HepG2 (cell line): ENCODE measurements around the gene TMEM236. TPM values are rescaled to one million over a fixed set of nuclear protein-coding genes. Genes with fewer than 3 reads are reported as not detected.

Experiments
- AKNA ChIP-seq: sonication (generic); formaldehyde crosslinking; IDR thresholded peaks from 2 replicates; pipeline ENCODE4 v1.4.0; 2020; ENCODE audit warnings: missing genetic modification reagents, borderline replicate concordance
- GABPB1 ChIP-seq: IDR thresholded peaks from 2 replicates; pipeline ENCODE4 v1.6.1; 2016; ENCODE audit warnings: mild to moderate bottlenecking, missing genetic modification reagents, moderate library complexity, missing compliant biosample characterization
- NCOA1 ChIP-seq: sonication (generic); formaldehyde crosslinking; IDR thresholded peaks from 2 replicates; pipeline ENCODE4 v1.9.0; 2021; ENCODE audit warnings: missing genetic modification reagents
- ZNF790 ChIP-seq: sonication (generic); formaldehyde crosslinking; IDR thresholded peaks from 2 replicates; pipeline ENCODE4 v1.8.0; 2022; ENCODE audit warnings: missing genetic modification reagents, mild to moderate bottlenecking, borderline replicate concordance
- polyA plus RNA-seq, 8 experiments: library from polyadenylated mRNA; depleted of rRNA in 3 of 8; stranded (reverse) in 7 of 8; unstranded in 1 of 8; fragments of >200 nt; fragmentation: Illumina TruSeq in 4 of 8; extraction: Trizol in 4 of 8; gene quantifications; 2 replicates each; pipeline versions ENCODE4 v1.2.1 to v1.2.3, GENCODE V29; 2011 to 2016; ENCODE audit warnings: low read depth in 4 of 8, missing spikeins in 1 of 8, mixed read lengths in 1 of 8; ENCODE audit not compliant: insufficient read depth in 1 of 8
- total RNA-seq, 5 experiments: library from RNA; depleted of rRNA; stranded (reverse); fragments of >200 nt; fragmentation: Illumina TruSeq; extraction: Trizol; gene quantifications; 2 replicates each; pipeline ENCODE4 v1.2.3, GENCODE V29; 2016; ENCODE audit warnings: low read depth in 1 of 5
- TF ChIP-seq, protein P1 (sequence below): sonication (generic); formaldehyde crosslinking; IDR thresholded peaks from 2 replicates; pipeline ENCODE4 v1.4.0; 2020; ENCODE audit warnings: mild to moderate bottlenecking, low read depth, missing genetic modification reagents
- TF ChIP-seq, protein P2 (sequence below): IDR thresholded peaks from 2 replicates; pipeline ENCODE4 v1.6.1; 2016; ENCODE audit warnings: low read depth, control low read depth

TMEM236 gene
- total and polyA plus RNA-seq, 2 of the 13 experiments (the other 11 are each of a cell fraction or from before 2014, with no cell fraction given), result 0.04 to 0.08 TPM

- TF ChIP-seq ZNF790, result no peak
- TF ChIP-seq, protein P1, sequence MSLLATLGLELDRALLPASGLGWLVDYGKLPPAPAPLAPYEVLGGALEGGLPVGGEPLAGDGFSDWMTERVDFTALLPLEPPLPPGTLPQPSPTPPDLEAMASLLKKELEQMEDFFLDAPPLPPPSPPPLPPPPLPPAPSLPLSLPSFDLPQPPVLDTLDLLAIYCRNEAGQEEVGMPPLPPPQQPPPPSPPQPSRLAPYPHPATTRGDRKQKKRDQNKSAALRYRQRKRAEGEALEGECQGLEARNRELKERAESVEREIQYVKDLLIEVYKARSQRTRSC (CRISPR knock-in tag), result no peak
- TF ChIP-seq, protein P2, sequence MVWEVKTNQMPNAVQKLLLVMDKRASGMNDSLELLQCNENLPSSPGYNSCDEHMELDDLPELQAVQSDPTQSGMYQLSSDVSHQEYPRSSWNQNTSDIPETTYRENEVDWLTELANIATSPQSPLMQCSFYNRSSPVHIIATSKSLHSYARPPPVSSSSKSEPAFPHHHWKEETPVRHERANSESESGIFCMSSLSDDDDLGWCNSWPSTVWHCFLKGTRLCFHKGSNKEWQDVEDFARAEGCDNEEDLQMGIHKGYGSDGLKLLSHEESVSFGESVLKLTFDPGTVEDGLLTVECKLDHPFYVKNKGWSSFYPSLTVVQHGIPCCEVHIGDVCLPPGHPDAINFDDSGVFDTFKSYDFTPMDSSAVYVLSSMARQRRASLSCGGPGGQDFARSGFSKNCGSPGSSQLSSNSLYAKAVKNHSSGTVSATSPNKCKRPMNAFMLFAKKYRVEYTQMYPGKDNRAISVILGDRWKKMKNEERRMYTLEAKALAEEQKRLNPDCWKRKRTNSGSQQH (CRISPR knock-in tag), result no peak
- TF ChIP-seq AKNA (CRISPR knock-in tag), result no peak
- TF ChIP-seq GABPB1 (CRISPR knock-in tag), result no peak
- no peak for TF ChIP-seq NCOA1 (CRISPR knock-in tag)
Measured at GRCh38 chr10:17783751-17784150, 31.8 kb downstream of the TMEM236 start (continued).
